H9 (cell line): Measurements from ENCODE around the gene SIRPB1. TPM values are rescaled to one million over a fixed set of nuclear protein-coding genes. Genes with fewer than 3 reads are reported as not detected.
A peak's percentile ranks its signal among the peaks of the same experiment; 100 is the strongest.
"Not testable (repeated sequence)": the region's sequence is repeated elsewhere in the genome, so short reads cannot be mapped to it uniquely, and the experiment has no call there.

Experiments used
- DNase-seq: peaks from one replicate; pipeline ENCODE4 v3.0.0-alpha.2; 2017
- H2AFZ ChIP-seq: one replicate; pipeline ENCODE4 v1.6.1; 2013; ENCODE audit warnings: mild to moderate bottlenecking, low read length, control low read depth, moderate library complexity
- H2AK5ac ChIP-seq: 2 replicates; pipeline ENCODE4 v1.6.1; 2013; ENCODE audit warnings: low read length, control low read depth, mixed read lengths; ENCODE audit not compliant: insufficient read length
- H2BK120ac ChIP-seq: one replicate; pipeline ENCODE4 v1.6.1; 2013; ENCODE audit warnings: low read depth, mild to moderate bottlenecking, low read length, control low read depth, inconsistent platforms; ENCODE audit not compliant: poor library complexity, severe bottlenecking
- H2BK12ac ChIP-seq: 2 replicates; pipeline ENCODE4 v1.6.1; 2013; ENCODE audit warnings: low read length, control low read depth, mixed read lengths, low read depth; ENCODE audit not compliant: insufficient read length
- H2BK15ac ChIP-seq: 2 replicates; pipeline ENCODE4 v1.6.1; 2013; ENCODE audit warnings: low read depth, low read length, control low read depth
- H2BK20ac ChIP-seq: one replicate; pipeline ENCODE4 v1.6.1; 2013; ENCODE audit warnings: low read depth, mild to moderate bottlenecking, low read length, control low read depth, inconsistent platforms; ENCODE audit not compliant: poor library complexity, severe bottlenecking
- H2BK5ac ChIP-seq: 2 replicates; pipeline ENCODE4 v1.6.1; 2013; ENCODE audit warnings: low read length, control low read depth, mixed read lengths; ENCODE audit not compliant: insufficient read length
- H3K14ac ChIP-seq: 2 replicates; pipeline ENCODE4 v1.6.1; 2013; ENCODE audit warnings: low read length, control low read depth; ENCODE audit not compliant: insufficient read depth
- H3K18ac ChIP-seq: 2 replicates; pipeline ENCODE4 v1.6.1; 2013; ENCODE audit warnings: low read depth, mild to moderate bottlenecking, mixed read lengths, low read length, control low read depth; ENCODE audit not compliant: insufficient read length
- H3K23ac ChIP-seq: 2 replicates; pipeline ENCODE4 v1.6.1; 2013; ENCODE audit warnings: low read length, control low read depth, mixed read lengths, low read depth; ENCODE audit not compliant: insufficient read length
- H3K23me2 ChIP-seq: 2 replicates; pipeline ENCODE4 v1.6.1; 2013; ENCODE audit warnings: low read depth, mild to moderate bottlenecking, mixed read lengths, low read length, control low read depth; ENCODE audit not compliant: insufficient read length, poor library complexity, severe bottlenecking
- H3K27ac ChIP-seq: 2 replicates; pipeline ENCODE4 v1.5.1; 2013; ENCODE audit warnings: low read length, control low read depth, mixed read lengths, low read depth; ENCODE audit not compliant: insufficient read length
- H3K27me3 ChIP-seq: 2 replicates; pipeline ENCODE4 v1.6.1; 2013; ENCODE audit warnings: low read length, control low read depth, inconsistent platforms; ENCODE audit not compliant: insufficient read depth
- H3K4ac ChIP-seq: 2 replicates; pipeline ENCODE4 v1.6.1; 2013; ENCODE audit warnings: low read depth, mild to moderate bottlenecking, control low read depth, inconsistent platforms, low read length, moderate library complexity
- H3K4me1 ChIP-seq: 2 replicates; pipeline ENCODE4 v1.6.1; 2013; ENCODE audit warnings: low read length, control low read depth, inconsistent platforms; ENCODE audit not compliant: insufficient read depth
- H3K4me2 ChIP-seq: 2 replicates; pipeline ENCODE4 v1.6.1; 2013; ENCODE audit warnings: low read length, control low read depth, mixed read lengths; ENCODE audit not compliant: insufficient read length, insufficient read depth
- H3K56ac ChIP-seq: 2 replicates; pipeline ENCODE4 v1.6.1; 2013; ENCODE audit warnings: low read depth, mild to moderate bottlenecking, mixed read lengths, low read length, control low read depth; ENCODE audit not compliant: insufficient read length
- H3K79me1 ChIP-seq: 2 replicates; pipeline ENCODE4 v1.6.1; 2013; ENCODE audit warnings: low read depth, mild to moderate bottlenecking, moderate library complexity, low read length, control low read depth, inconsistent platforms; ENCODE audit not compliant: insufficient read depth, poor library complexity, severe bottlenecking
- H3K79me2 ChIP-seq: 2 replicates; pipeline ENCODE4 v1.6.1; 2013; ENCODE audit warnings: low read length, control low read depth, inconsistent platforms; ENCODE audit not compliant: insufficient read depth
- H3K9ac ChIP-seq: 2 replicates; pipeline ENCODE4 v1.6.1; 2013; ENCODE audit warnings: low read length, control low read depth, mixed read lengths; ENCODE audit not compliant: insufficient read length; ENCODE audit errors: extremely low read depth
- H3K9me3 ChIP-seq: one replicate; pipeline ENCODE4 v1.6.1; 2013; ENCODE audit warnings: low read depth, low read length, inconsistent platforms; ENCODE audit not compliant: control insufficient read depth
- H3T11ph ChIP-seq: one replicate; pipeline ENCODE4 v1.6.1; 2013; ENCODE audit warnings: mild to moderate bottlenecking, low read length, control low read depth, inconsistent platforms
- H4K20me1 ChIP-seq: one replicate; pipeline ENCODE4 v1.6.1; 2013; ENCODE audit not compliant: control insufficient read depth, insufficient read length, insufficient read depth
- H4K5ac ChIP-seq: 2 replicates; pipeline ENCODE4 v1.6.1; 2013; ENCODE audit warnings: low read depth, mild to moderate bottlenecking, mixed read lengths, low read length, control low read depth; ENCODE audit not compliant: insufficient read length
- H4K8ac ChIP-seq: replicated peaks from 2 replicates; pipeline ENCODE4 v1.6.1; 2013; ENCODE audit warnings: low read length, control low read depth, mixed read lengths, low read depth; ENCODE audit not compliant: insufficient read length
- H4K91ac ChIP-seq: 2 replicates; pipeline ENCODE4 v1.6.1; 2013; ENCODE audit warnings: low read depth, mild to moderate bottlenecking, moderate library complexity, mixed read lengths, low read length, control low read depth; ENCODE audit not compliant: insufficient read length
- H3K27ac Mint-ChIP-seq, 3 experiments: 2 replicates in 2 of 3; 3 replicates in 1 of 3; pipeline ENCODE4 v1.8.0; 2020 to 2021; ENCODE audit warnings: mixed read lengths in 3 of 3, mild to moderate bottlenecking in 1 of 3, moderate library complexity in 1 of 3
- H3K27me3 Mint-ChIP-seq: 2 replicates; pipeline ENCODE4 v1.8.0; 2021; ENCODE audit warnings: low read depth, mild to moderate bottlenecking, moderate library complexity, mixed read lengths
- H3K36me3 Mint-ChIP-seq, 3 experiments: 2 replicates in 2 of 3; 3 replicates in 1 of 3; pipeline ENCODE4 v1.8.0; 2020 to 2021; ENCODE audit warnings: low read depth in 3 of 3, mixed read lengths in 3 of 3; ENCODE audit not compliant: insufficient read depth in 1 of 3
- H3K4me1 Mint-ChIP-seq, 2 experiments: 2 replicates each; pipeline ENCODE4 v1.8.0; 2020; ENCODE audit warnings: mixed read lengths in 2 of 2
- H3K4me3 Mint-ChIP-seq, 2 experiments: 2 replicates in 1 of 2; 3 replicates in 1 of 2; pipeline ENCODE4 v1.8.0; 2020 to 2021; ENCODE audit warnings: mild to moderate bottlenecking in 2 of 2, mixed read lengths in 2 of 2, moderate library complexity in 1 of 2
- H3K9me3 Mint-ChIP-seq, 2 experiments: 2 replicates in 1 of 2; 3 replicates in 1 of 2; pipeline ENCODE4 v1.8.0; 2020; ENCODE audit warnings: mild to moderate bottlenecking in 2 of 2, mixed read lengths in 2 of 2, moderate library complexity in 1 of 2
- WGBS: extraction: QIAGEN DNeasy Blood & Tissue Kit; methylation state at CpG from one replicate; pipeline ENCODE4 v1.1.7; 2013; ENCODE audit warnings: missing lambda C conversion rate, low lambda C conversion rate, mixed read lengths; ENCODE audit not compliant: insufficient read length; ENCODE audit errors: extremely low coverage; 5-methylcytosine and 5-hydroxymethylcytosine counted together
- total RNA-seq: library from RNA; stranded (reverse); gene quantifications from 2 replicates; pipeline ENCODE4 v1.2.1, GENCODE V29; 2021

Gene SIRPB1
- total RNA-seq, 1 experiment from 2014 or later, result 1.0 TPM

GRCh38 chr20:1571583-1571982, 48.2 kb downstream of the SIRPB1 start:
- H3K14ac ChIP-seq, H2BK5ac ChIP-seq, H3K27me3 ChIP-seq, H3K27me3 Mint-ChIP-seq, H3T11ph ChIP-seq, H2BK15ac ChIP-seq, H4K20me1 ChIP-seq, H3K23me2 ChIP-seq, H3K36me3 Mint-ChIP-seq, H4K8ac ChIP-seq, H3K9me3 ChIP-seq, H2BK12ac ChIP-seq, H3K4ac ChIP-seq, H3K79me1 ChIP-seq, H4K91ac ChIP-seq, H3K9me3 Mint-ChIP-seq, H3K27ac ChIP-seq, H3K4me1 ChIP-seq, H2BK20ac ChIP-seq, H3K18ac ChIP-seq, DNase-seq, H2AK5ac ChIP-seq, H2AFZ ChIP-seq, H2BK120ac ChIP-seq, H3K4me1 Mint-ChIP-seq, H3K23ac ChIP-seq, H3K4me2 ChIP-seq, H3K56ac ChIP-seq, H4K5ac ChIP-seq, H3K9ac ChIP-seq, H3K79me2 ChIP-seq, H3K4me3 Mint-ChIP-seq: not testable (repeated sequence)
- 0 out of 7 replicates have a peak overlapping the region, but pooled peaks of 1 of the 3 experiments have one; percentile 76 for H3K27ac Mint-ChIP-seq
- WGBS, result no CpG with 5 or more reads among the region's 8 CpGs

Other genes starting within 250 kb of the SIRPB1 start
- 196 and 210 TPM in 2 replicates for gene FKBP1A, start 227.0 kb downstream of the SIRPB1 start, total RNA-seq
- 81.8 and 85.4 TPM in 2 replicates for gene NSFL1C, start 153.2 kb downstream of the SIRPB1 start, total RNA-seq
- not detected in 2 replicates for gene SIRPB2, start 128.6 kb downstream of the SIRPB1 start, total RNA-seq
- not detected in 2 replicates for gene SIRPD, start 62.3 kb downstream of the SIRPB1 start, total RNA-seq
- not detected in 2 replicates for gene SIRPG, start 37.8 kb upstream of the SIRPB1 start, total RNA-seq